H7 (cell line): ENCODE data around the gene DNAJA3. TPM values are rescaled to one million over a fixed set of nuclear protein-coding genes. Genes with fewer than 3 reads are reported as not detected.

ENCODE experiments used
- DNase-seq: peaks from one replicate; pipeline ENCODE4 v3.0.0; 2012
- H3K27me3 ChIP-seq: 2 replicates; pipeline ENCODE4 v1.6.0; 2011; ENCODE audit warnings: mild to moderate bottlenecking, low read length; ENCODE audit not compliant: control insufficient read depth, insufficient read depth
- H3K36me3 ChIP-seq: replicated peaks from 2 replicates; pipeline ENCODE4 v1.5.1; 2011; ENCODE audit warnings: low read length; ENCODE audit not compliant: control insufficient read depth, insufficient read depth
- H3K4me3 ChIP-seq: 2 replicates; pipeline ENCODE4 v1.5.1; 2011; ENCODE audit warnings: low read depth, mild to moderate bottlenecking, control low read depth, low read length, moderate library complexity; ENCODE audit not compliant: insufficient read depth
- total RNA-seq: library from RNA; depleted of rRNA; stranded (reverse); fragments of >200 nt; shearing (Covaris generic); gene quantifications from 2 replicates; pipeline ENCODE4 v1.2.3, GENCODE V29; 2014

Gene DNAJA3
- total RNA-seq, 1 experiment from 2014 or later, result 85.5 TPM

- H3K4me3 ChIP-seq, result no peak overlapping the region
- no peaks in the 10 kb centered on the region; the same call in 1 of the 2 replicates for H3K36me3 ChIP-seq
- no peak for DNase-seq
- no peaks in the 10 kb centered on the region for H3K27me3 ChIP-seq
These were observed 60.6 kb downstream of the DNAJA3 start for GRCh38 chr16:4486126-4486893.

- no peak for DNase-seq
- Histone ChIP-seq H3K36me3 (no peaks in the 10 kb centered on the region; the same call in 1 of the 2 replicates), H3K27me3 (no peaks in the 10 kb centered on the region), H3K4me3 (no peak overlapping the region)
These were observed 62.4 kb downstream of the DNAJA3 start for GRCh38 chr16:4487955-4488498.

- H3K36me3 ChIP-seq, result no peaks in the 10 kb centered on the region; the same call in 1 of the 2 replicates
- DNase-seq, result no peak
- H3K27me3 ChIP-seq, result no peaks in the 10 kb centered on the region
- H3K4me3 ChIP-seq, result no peak overlapping the region
These were observed 62.9 kb downstream of the DNAJA3 start for GRCh38 chr16:4488499-4488967.

GRCh38 chr16:4489030-4489429 is 63.4 kb downstream of the DNAJA3 start:
- Histone ChIP-seq H3K27me3 (no peaks in the 10 kb centered on the region), H3K4me3 (no peak overlapping the region), H3K36me3 (no peaks in the 10 kb centered on the region; the same call in 1 of the 2 replicates)
- no peak for DNase-seq

- DNase-seq, result no peak
These were observed 66.2 kb downstream of the DNAJA3 start for GRCh38 chr16:4491898-4492297.

GRCh38 chr16:4494746-4495490 is 69.2 kb downstream of the DNAJA3 start:
- DNase-seq, result no peak
- H3K27me3 ChIP-seq, result no peaks in the 10 kb centered on the region
- H3K4me3 ChIP-seq, result no peak overlapping the region
- H3K36me3 ChIP-seq, result no peaks in the 10 kb centered on the region

More at GRCh38 chr16:4491898-4492297, 66.2 kb downstream of the DNAJA3 start:
- Histone ChIP-seq H3K36me3 (no peaks in the 10 kb centered on the region), H3K27me3 (no peaks in the 10 kb centered on the region), H3K4me3 (no peak overlapping the region)

GRCh38 chr16:4495766-4496165 is 70.1 kb downstream of the DNAJA3 start:
- no peak overlapping the region for H3K4me3 ChIP-seq
- no peaks in the 10 kb centered on the region for H3K36me3 ChIP-seq
- no peaks in the 10 kb centered on the region for H3K27me3 ChIP-seq
- DNase-seq, result no peak

GRCh38 chr16:4496305-4496704 is 70.6 kb downstream of the DNAJA3 start:
- Histone ChIP-seq H3K4me3 (no peak overlapping the region), H3K36me3 (no peaks in the 10 kb centered on the region), H3K27me3 (no peaks in the 10 kb centered on the region)
- DNase-seq, result no peak

- Histone ChIP-seq H3K4me3 (no peak overlapping the region), H3K27me3 (no peaks in the 10 kb centered on the region), H3K36me3 (no peaks in the 10 kb centered on the region)
- DNase-seq, result no peak
These were observed 73.0 kb downstream of the DNAJA3 start for GRCh38 chr16:4498546-4499195.

- no peaks in the 10 kb centered on the region for H3K36me3 ChIP-seq
These were observed 73.5 kb downstream of the DNAJA3 start for GRCh38 chr16:4499196-4499555.

GRCh38 chr16:4500272-4500671 is 74.6 kb downstream of the DNAJA3 start:
- H3K4me3 ChIP-seq, result no peak overlapping the region
- no peaks in the 10 kb centered on the region for H3K27me3 ChIP-seq
- no peak for DNase-seq
- H3K36me3 ChIP-seq, result no peaks in the 10 kb centered on the region

More at GRCh38 chr16:4499196-4499555, 73.5 kb downstream of the DNAJA3 start:
- no peak for DNase-seq
- Histone ChIP-seq H3K4me3 (no peak overlapping the region), H3K27me3 (no peaks in the 10 kb centered on the region)

- no peak overlapping the region for H3K4me3 ChIP-seq
These were observed 75.4 kb downstream of the DNAJA3 start for GRCh38 chr16:4501071-4501478.

GRCh38 chr16:4505356-4506147 is 79.9 kb downstream of the DNAJA3 start:
- Histone ChIP-seq H3K4me3 (no peak overlapping the region), H3K27me3 (no peaks in the 10 kb centered on the region), H3K36me3 (peaks cover 14% of the 10 kb centered on the region)
- DNase-seq, result no peak

More at GRCh38 chr16:4501071-4501478, 75.4 kb downstream of the DNAJA3 start:
- Histone ChIP-seq H3K36me3 (no peaks in the 10 kb centered on the region), H3K27me3 (no peaks in the 10 kb centered on the region)
- DNase-seq, result no peak
